NCI-H510A treated with DMSO at 0.1 percent for 48 hours (cell line): ENCODE results near the gene KCNAB2.

Experiments used
- DNase-seq: peaks from one replicate; lab custom pipeline; 2025; lab: John Stamatoyannopoulos, UW

Gene KCNAB2

GRCh38 chr1:6150006-6150938, 104.6 kb downstream of the KCNAB2 start:
- no peak for DNase-seq
